CD14-positive monocyte (primary cell): ENCODE results near the gene PIGM. TPM values are rescaled to one million over a fixed set of nuclear protein-coding genes. Genes with fewer than 3 reads are reported as not detected.

ENCODE experiments used
- DNase-seq, 3 donors: peaks; one replicate each; pipeline ENCODE4 v3.0.0-alpha.2; 2011 to 2022
- H2AFZ ChIP-seq: 2 replicates; pipeline ENCODE4 v1.6.0; 2012; ENCODE audit warnings: mild to moderate bottlenecking, low read depth, low read length, inconsistent platforms; ENCODE audit not compliant: insufficient read depth, poor library complexity, severe bottlenecking
- H3K27ac ChIP-seq, 2 donors: 1 replicate in 1 of 2; 2 replicates in 1 of 2; pipeline ENCODE4 v1.5.1; 2012 to 2013; ENCODE audit warnings: low read length in 2 of 2, control low read depth in 1 of 2, inconsistent platforms in 1 of 2, low read depth in 1 of 2, mild to moderate bottlenecking in 1 of 2
- H3K27me3 ChIP-seq, 2 donors: one replicate each; pipeline versions ENCODE4 v1.6.0 to v1.6.1; 2011 to 2013; ENCODE audit warnings: low read length in 2 of 2; ENCODE audit not compliant: control insufficient read depth in 2 of 2, insufficient read depth in 2 of 2
- H3K36me3 ChIP-seq, 2 donors: replicated peaks in 1 of 2; 1 replicate in 1 of 2; 2 replicates in 1 of 2; pipeline versions ENCODE4 v1.5.1 to v1.6.1; 2012 to 2013; ENCODE audit warnings: low read length in 2 of 2, control low read depth in 1 of 2, inconsistent platforms in 1 of 2, mild to moderate bottlenecking in 1 of 2; ENCODE audit not compliant: insufficient read depth in 2 of 2, control insufficient read depth in 1 of 2
- H3K4me1 ChIP-seq, 2 donors: 1 replicate in 1 of 2; 2 replicates in 1 of 2; pipeline versions ENCODE4 v1.5.1 to v1.6.1; 2012 to 2013; ENCODE audit warnings: low read length in 2 of 2, control low read depth in 1 of 2, inconsistent platforms in 1 of 2, mild to moderate bottlenecking in 1 of 2, moderate library complexity in 1 of 2; ENCODE audit not compliant: insufficient read depth in 2 of 2, control insufficient read depth in 1 of 2
- H3K4me2 ChIP-seq: replicated peaks from 2 replicates; pipeline ENCODE3; 2012; ENCODE audit warnings: low read length, moderate library complexity, mild to moderate bottlenecking; ENCODE audit not compliant: poor library complexity, severe bottlenecking; ENCODE audit errors: extremely low read depth
- H3K4me3 ChIP-seq, 3 experiments: fragments of 200-600 bp in 1 of 3; sonication (generic) in 1 of 3; replicated peaks in 1 of 3; 1 replicate in 2 of 3; 2 replicates in 1 of 3; pipeline ENCODE4 v1.5.1; 2011 to 2013; ENCODE audit warnings: low read length in 3 of 3, mild to moderate bottlenecking in 3 of 3, control low read depth in 2 of 3, low read depth in 2 of 3, inconsistent platforms in 1 of 3, moderate library complexity in 1 of 3
- H3K79me2 ChIP-seq: 2 replicates; pipeline ENCODE4 v1.6.0; 2012; ENCODE audit warnings: mild to moderate bottlenecking, control low read depth, inconsistent platforms, low read length, moderate library complexity; ENCODE audit not compliant: insufficient read depth
- H3K9ac ChIP-seq: 2 replicates; pipeline ENCODE4 v1.6.0; 2017; ENCODE audit warnings: low read length, mild to moderate bottlenecking; ENCODE audit not compliant: insufficient read depth, poor library complexity, severe bottlenecking
- H3K9me3 ChIP-seq, 2 donors: replicated peaks in 1 of 2; 1 replicate in 1 of 2; 2 replicates in 1 of 2; pipeline versions ENCODE4 v1.5.1 to v1.6.1; 2012 to 2013; ENCODE audit warnings: low read length in 2 of 2, control low read depth in 1 of 2; ENCODE audit not compliant: control insufficient read depth in 1 of 2, insufficient read depth in 1 of 2
- H4K20me1 ChIP-seq: 2 replicates; pipeline ENCODE4 v1.6.0; 2012; ENCODE audit warnings: mild to moderate bottlenecking, low read length, control low read depth, moderate library complexity; ENCODE audit not compliant: insufficient read depth
- H3K27ac Mint-ChIP-seq, 7 donors: one replicate each; pipeline ENCODE4 v1.8.0; 2020; ENCODE audit warnings: mild to moderate bottlenecking in 7 of 7, mixed read lengths in 7 of 7, moderate library complexity in 6 of 7, inconsistent platforms in 2 of 7
- H3K27me3 Mint-ChIP-seq, 3 donors: one replicate each; pipeline ENCODE4 v1.8.0; 2021 to 2022; ENCODE audit warnings: low read depth in 3 of 3, mild to moderate bottlenecking in 3 of 3, mixed read lengths in 3 of 3, moderate library complexity in 3 of 3, inconsistent platforms in 1 of 3
- H3K36me3 Mint-ChIP-seq, 2 donors: one replicate each; pipeline ENCODE4 v1.8.0; 2020; ENCODE audit warnings: mixed read lengths in 2 of 2, inconsistent platforms in 1 of 2, mild to moderate bottlenecking in 1 of 2
- H3K4me1 Mint-ChIP-seq: one replicate; pipeline ENCODE4 v1.8.0; 2020; ENCODE audit warnings: mild to moderate bottlenecking, mixed read lengths
- H3K4me3 Mint-ChIP-seq, 2 donors: one replicate each; pipeline ENCODE4 v1.8.0; 2020; ENCODE audit warnings: mild to moderate bottlenecking in 2 of 2, mixed read lengths in 2 of 2, moderate library complexity in 1 of 2
- H3K9me3 Mint-ChIP-seq, 7 donors: one replicate each; pipeline ENCODE4 v1.8.0; 2020 to 2022; ENCODE audit warnings: mixed read lengths in 7 of 7, mild to moderate bottlenecking in 6 of 7, moderate library complexity in 6 of 7, inconsistent platforms in 2 of 7
- CTCF ChIP-seq: fragments of 200-600 bp; IDR thresholded peaks from one replicate; pipeline ENCODE4 v1.8.0; 2022; ENCODE audit warnings: antibody characterized with exemption, mild to moderate bottlenecking
- WGBS: methylation state at CpG from one replicate; pipeline ENCODE4 v1.1.5; 2013; ENCODE audit warnings: missing lambda C conversion rate; ENCODE audit not compliant: insufficient coverage; 5-methylcytosine and 5-hydroxymethylcytosine counted together
- intact Hi-C, 2 donors: fragments of 100-400 bp; cut with micrococcal nuclease; formaldehyde crosslinking; loops; one replicate each; pipeline versions ENCODE4 v1.15.0 to v1.15.1; 2023
- polyA plus RNA-seq, 3 donors: library from polyadenylated mRNA; depleted of rRNA in 1 of 3; unstranded in 2 of 3; stranded (reverse) in 1 of 3; fragments of 300-500 nt in 2 of 3; fragments of >200 nt in 1 of 3; fragmentation: Illumina TruSeq in 2 of 3; gene quantifications; 1 replicate in 2 of 3; 2 replicates in 1 of 3; pipeline ENCODE4 v1.2.3, GENCODE V29; 2012 to 2021

Gene PIGM
- polyA plus RNA-seq, 3 donors, result 3.7 to 4.2 (median 4.0) TPM

GRCh38 chr1:160028426-160028825, 3.4 kb downstream of the PIGM start:
- no peak overlapping the region for H3K4me3 Mint-ChIP-seq
- H3K4me2 ChIP-seq, result no peak overlapping the region
- no peak for TF ChIP-seq CTCF
- DNase-seq, result no peak
- H3K4me1 ChIP-seq, result peaks cover 24 to 28% of the 10 kb centered on the region in 2 donors
- peaks cover 0 to 3% (median 1%) of the 10 kb centered on the region in 3 donors for H3K27me3 Mint-ChIP-seq
- no peaks in the 10 kb centered on the region for H3K9me3 ChIP-seq
- H3K36me3 ChIP-seq, result no peaks in the 10 kb centered on the region
- H3K9ac ChIP-seq, result no peak overlapping the region
- no peak overlapping the region for H3K27ac Mint-ChIP-seq
- peaks cover 40% of the 10 kb centered on the region for H3K4me1 Mint-ChIP-seq
- H3K27ac ChIP-seq, result no peak overlapping the region
- H3K9me3 Mint-ChIP-seq, result peaks cover 0 to 2% (median 0%) of the 10 kb centered on the region in 7 donors
- no peak overlapping the region for H2AFZ ChIP-seq
- intact Hi-C loops, result no loop called here
- peaks cover 0 to 2% of the 10 kb centered on the region in 2 donors for H3K27me3 ChIP-seq
- H3K4me3 ChIP-seq, result no peak overlapping the region
- peaks cover 10 to 18% of the 10 kb centered on the region in 2 donors for H3K36me3 Mint-ChIP-seq
- peaks cover 3% of the 10 kb centered on the region for H4K20me1 ChIP-seq
- peaks cover 20% of the 10 kb centered on the region for H3K79me2 ChIP-seq

DNA sequence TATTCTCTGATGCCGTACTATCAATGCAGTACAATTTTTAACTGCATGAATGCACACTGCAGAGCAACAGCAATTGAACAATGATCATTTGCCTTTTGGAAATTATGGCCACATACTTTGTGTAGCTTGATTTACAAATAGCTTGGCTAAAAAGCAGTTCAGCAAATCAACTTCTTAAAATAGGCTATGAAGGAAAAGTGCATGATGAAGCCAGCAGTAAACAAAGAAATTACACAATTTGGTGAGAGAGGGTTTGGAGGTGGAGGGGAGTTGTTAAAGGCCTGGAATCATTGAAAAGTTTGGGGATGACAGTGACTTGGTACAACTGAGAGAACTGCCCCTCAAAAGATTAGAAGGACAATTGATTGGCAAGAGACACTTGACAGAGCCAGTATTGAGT, 6.5 kb downstream of the PIGM start:
- H3K27ac ChIP-seq, result no peak overlapping the region
- H3K79me2 ChIP-seq, result peaks cover 7% of the 10 kb centered on the region
- H3K4me3 Mint-ChIP-seq, result no peak overlapping the region
- 100% methylated on average over 1 of the region's 1 CpG for WGBS
- H3K27me3 ChIP-seq, result no peaks in the 10 kb centered on the region
- peaks cover 0 to 5% (median 1%) of the 10 kb centered on the region in 3 donors for H3K27me3 Mint-ChIP-seq
- H3K9me3 ChIP-seq, result no peaks in the 10 kb centered on the region
- no peak overlapping the region for H3K9ac ChIP-seq
- no peak overlapping the region for H2AFZ ChIP-seq
- no peaks in the 10 kb centered on the region for H3K36me3 ChIP-seq
- no peaks in the 10 kb centered on the region for H3K9me3 Mint-ChIP-seq
- peaks cover 7% of the 10 kb centered on the region in 2 donors for H3K4me1 ChIP-seq
- H3K4me3 ChIP-seq, result no peak overlapping the region
- H3K4me2 ChIP-seq, result no peak overlapping the region
- peaks cover 10 to 18% of the 10 kb centered on the region in 2 donors for H3K36me3 Mint-ChIP-seq
- H3K4me1 Mint-ChIP-seq, result peaks cover 24% of the 10 kb centered on the region
- no peak for TF ChIP-seq CTCF
- peaks cover 2% of the 10 kb centered on the region for H4K20me1 ChIP-seq
- intact Hi-C loops, result no loop called here
- DNase-seq, result no peak
- H3K27ac Mint-ChIP-seq, result peak overlapping the region in 1 of 7 donors; percentile 50
